Immature natural killer cell (primary cell): ENCODE data around the gene CCDC3. TPM values are rescaled to one million over a fixed set of nuclear protein-coding genes. Genes with fewer than 3 reads are reported as not detected.

Source experiments
- DNase-seq, 3 donors: peaks; one replicate each; pipeline ENCODE4 v3.0.0; 2022; ENCODE audit warnings: mixed read lengths in 1 of 3
- H3K27ac Mint-ChIP-seq, 6 donors: one replicate each; pipeline ENCODE4 v1.8.0; 2020; ENCODE audit warnings: mixed read lengths in 6 of 6, mild to moderate bottlenecking in 5 of 6, inconsistent platforms in 4 of 6, moderate library complexity in 3 of 6
- H3K27me3 Mint-ChIP-seq, 3 donors: one replicate each; pipeline ENCODE4 v1.8.0; 2020 to 2021; ENCODE audit warnings: low read depth in 3 of 3, mild to moderate bottlenecking in 3 of 3, mixed read lengths in 3 of 3, moderate library complexity in 3 of 3, inconsistent platforms in 1 of 3
- H3K36me3 Mint-ChIP-seq, 3 donors: one replicate each; pipeline ENCODE4 v1.8.0; 2020; ENCODE audit warnings: mixed read lengths in 3 of 3, inconsistent platforms in 2 of 3, mild to moderate bottlenecking in 2 of 3
- H3K4me1 Mint-ChIP-seq, 2 donors: one replicate each; pipeline ENCODE4 v1.8.0; 2020; ENCODE audit warnings: inconsistent platforms in 2 of 2, mild to moderate bottlenecking in 2 of 2, mixed read lengths in 2 of 2, moderate library complexity in 1 of 2
- H3K4me3 Mint-ChIP-seq, 5 donors: one replicate each; pipeline ENCODE4 v1.8.0; 2020; ENCODE audit warnings: mild to moderate bottlenecking in 5 of 5, mixed read lengths in 5 of 5, inconsistent platforms in 3 of 5, moderate library complexity in 3 of 5
- H3K9me3 Mint-ChIP-seq, 6 donors: one replicate each; pipeline ENCODE4 v1.8.0; 2020; ENCODE audit warnings: mild to moderate bottlenecking in 6 of 6, mixed read lengths in 6 of 6, inconsistent platforms in 4 of 6, moderate library complexity in 3 of 6
- polyA plus RNA-seq, 3 donors: library from polyadenylated mRNA; unstranded; fragments of 300-500 nt; fragmentation: Illumina TruSeq; gene quantifications; one replicate each; pipeline ENCODE4 v1.2.3, GENCODE V29; 2021

Gene CCDC3
- polyA plus RNA-seq, 3 donors from 2014 or later = not detected

GRCh38 chr10:12966067-12966466 lies 35.4 kb downstream of the CCDC3 start:
- no peak overlapping the region for H3K27ac Mint-ChIP-seq
- no peak overlapping the region for H3K4me3 Mint-ChIP-seq
- peaks cover 2 to 16% (median 11%) of the 10 kb centered on the region in 6 donors for H3K9me3 Mint-ChIP-seq
- no peak for DNase-seq
- peaks cover 6 to 10% (median 7%) of the 10 kb centered on the region in 3 donors for H3K27me3 Mint-ChIP-seq
- peaks cover 0 to 3% (median 0%) of the 10 kb centered on the region in 3 donors for H3K36me3 Mint-ChIP-seq
- no peaks in the 10 kb centered on the region for H3K4me1 Mint-ChIP-seq

DNA sequence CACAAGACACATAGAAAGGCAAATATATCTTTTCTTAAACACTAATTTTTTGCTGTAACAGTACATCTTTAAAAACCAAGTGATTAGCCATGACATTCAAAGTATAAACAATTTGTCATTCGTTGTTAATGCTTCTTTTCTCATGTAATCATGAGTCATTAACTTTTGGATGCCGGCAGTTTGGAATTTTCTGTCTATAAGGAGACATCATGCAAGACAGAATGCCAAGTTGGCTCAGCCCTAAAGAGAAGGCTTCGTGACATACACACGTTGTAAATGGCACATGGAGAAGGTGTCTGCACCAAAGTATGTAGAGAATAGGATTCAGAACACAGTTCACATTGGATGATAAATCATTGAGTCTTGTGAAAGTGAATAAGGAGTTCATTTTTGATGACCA lies 35.9 kb downstream of the CCDC3 start:
- Mint-ChIP-seq H3K36me3 (peaks cover 0 to 3% (median 0%) of the 10 kb centered on the region in 3 donors), H3K27ac (no peak overlapping the region), H3K4me3 (no peak overlapping the region), H3K9me3 (peaks cover 2 to 16% (median 11%) of the 10 kb centered on the region in 6 donors), H3K4me1 (no peaks in the 10 kb centered on the region), H3K27me3 (peaks cover 6 to 10% (median 7%) of the 10 kb centered on the region in 3 donors)
- no peak for DNase-seq

- no peak overlapping the region for H3K4me3 Mint-ChIP-seq
Observed at GRCh38 chr10:12962556-12962955, 39.0 kb downstream of the CCDC3 start.

DNA sequence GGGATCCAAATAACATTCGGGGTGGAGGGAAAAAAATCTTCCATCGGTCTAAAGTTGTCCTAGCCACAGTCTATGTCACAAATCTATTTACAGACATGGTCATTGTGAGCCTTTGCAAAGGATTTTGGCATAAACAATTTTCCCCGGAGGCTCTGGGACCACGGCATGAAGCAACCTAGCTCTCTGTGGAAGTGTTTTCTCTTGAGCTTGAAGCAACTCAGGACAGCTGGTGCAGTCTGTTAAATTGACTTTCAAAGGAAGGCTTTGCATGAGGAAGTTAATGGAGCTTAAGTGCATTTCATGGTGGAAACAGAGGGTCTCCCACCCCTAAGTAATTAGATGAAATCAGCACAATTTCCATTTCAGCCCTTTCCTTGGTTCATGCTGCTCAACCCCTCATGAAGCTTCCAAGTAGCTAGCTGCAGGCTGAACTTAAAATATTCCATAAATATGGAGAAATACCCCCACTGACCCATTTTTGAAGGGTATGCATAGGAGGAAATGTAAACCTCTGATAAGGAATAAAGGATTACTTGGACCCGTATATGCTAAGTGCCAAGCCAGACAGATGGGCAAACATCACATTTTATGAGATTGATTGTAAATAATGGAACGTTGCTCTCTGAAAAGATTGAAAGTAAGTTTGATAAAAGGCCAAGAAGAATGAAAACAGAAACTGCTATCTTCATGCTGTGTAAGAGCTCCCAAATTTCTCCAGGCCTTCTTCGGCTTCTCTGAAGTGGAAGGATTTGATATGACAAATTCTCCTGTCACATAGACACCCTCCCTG lies 39.9 kb downstream of the CCDC3 start:
- no peak overlapping the region for H3K4me3 Mint-ChIP-seq
- no peaks in the 10 kb centered on the region for H3K4me1 Mint-ChIP-seq
- no peak for DNase-seq
- H3K27ac Mint-ChIP-seq = no peak overlapping the region
- no peaks in the 10 kb centered on the region for H3K9me3 Mint-ChIP-seq
- no peaks in the 10 kb centered on the region for H3K36me3 Mint-ChIP-seq
- H3K27me3 Mint-ChIP-seq = peaks cover 2 to 5% (median 3%) of the 10 kb centered on the region in 3 donors

More at GRCh38 chr10:12962556-12962955, 39.0 kb downstream of the CCDC3 start:
- no peak for DNase-seq
- no peaks in the 10 kb centered on the region for H3K36me3 Mint-ChIP-seq
- H3K27me3 Mint-ChIP-seq = peaks cover 5 to 6% (median 5%) of the 10 kb centered on the region in 3 donors
- H3K9me3 Mint-ChIP-seq = peaks cover 0 to 9% (median 5%) of the 10 kb centered on the region in 6 donors
- H3K4me1 Mint-ChIP-seq = no peaks in the 10 kb centered on the region
- H3K27ac Mint-ChIP-seq = no peak overlapping the region

DNA sequence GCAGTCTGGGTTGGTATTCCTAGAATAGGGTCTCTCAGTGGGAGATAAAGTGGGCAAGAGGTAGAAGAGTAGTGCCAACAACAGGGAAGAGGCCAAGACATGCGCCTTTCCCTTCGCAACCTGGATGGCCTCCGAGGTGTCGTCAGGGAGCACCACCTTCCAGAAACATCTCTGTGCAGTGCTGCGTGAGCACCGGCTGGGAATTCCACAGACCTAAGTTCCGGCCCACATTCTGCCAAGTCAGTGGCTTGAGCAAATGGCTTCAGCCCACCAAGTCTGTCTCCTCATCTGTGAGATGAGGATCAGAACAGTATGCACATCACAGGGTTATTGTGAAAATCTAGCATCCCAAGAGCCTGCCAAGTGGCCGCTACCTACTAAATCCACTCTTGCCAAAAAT lies 40.6 kb downstream of the CCDC3 start:
- no peak for DNase-seq
- Mint-ChIP-seq H3K9me3 (no peaks in the 10 kb centered on the region), H3K27me3 (peaks cover 2 to 5% (median 3%) of the 10 kb centered on the region in 3 donors), H3K27ac (no peak overlapping the region), H3K4me1 (no peaks in the 10 kb centered on the region), H3K4me3 (no peak overlapping the region), H3K36me3 (no peaks in the 10 kb centered on the region)

DNA sequence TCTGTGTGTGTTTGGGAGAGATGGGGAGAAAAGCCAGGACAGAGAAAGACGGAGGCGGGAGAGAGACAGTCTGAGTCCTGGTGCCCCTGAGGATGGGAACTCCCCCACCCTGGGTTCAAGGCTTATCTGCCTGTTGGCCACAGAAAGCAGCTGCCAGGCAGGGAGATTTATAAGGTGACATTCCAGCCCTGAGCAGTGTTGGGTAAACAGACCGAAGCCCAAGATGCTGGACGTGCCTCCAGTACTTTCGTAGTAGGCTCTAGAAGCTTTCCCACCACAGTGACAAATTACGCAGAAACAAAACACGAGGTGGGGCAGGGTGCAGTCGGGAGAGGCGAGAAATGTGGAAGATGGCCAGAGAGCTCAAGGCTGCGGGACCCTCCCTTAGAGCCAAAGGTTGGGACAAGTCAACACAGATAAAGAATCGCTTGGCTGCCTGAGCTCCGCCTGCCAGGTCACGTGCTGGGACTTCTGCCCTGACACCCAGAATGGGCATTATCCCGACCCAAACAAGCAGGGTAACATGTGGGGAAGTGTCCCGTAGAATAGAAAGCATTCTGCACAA lies 41.1 kb downstream of the CCDC3 start:
- H3K27ac Mint-ChIP-seq = no peak overlapping the region
- no peak for DNase-seq
- H3K4me1 Mint-ChIP-seq = no peaks in the 10 kb centered on the region
- no peaks in the 10 kb centered on the region for H3K9me3 Mint-ChIP-seq
- no peaks in the 10 kb centered on the region for H3K36me3 Mint-ChIP-seq
- H3K4me3 Mint-ChIP-seq = no peak overlapping the region
- H3K27me3 Mint-ChIP-seq = peaks cover 2 to 5% (median 3%) of the 10 kb centered on the region in 3 donors

- H3K27me3 Mint-ChIP-seq = peaks cover 2 to 5% (median 2%) of the 10 kb centered on the region in 3 donors
- H3K27ac Mint-ChIP-seq = no peak overlapping the region
- H3K36me3 Mint-ChIP-seq = no peaks in the 10 kb centered on the region
- H3K9me3 Mint-ChIP-seq = peaks cover 0 to 3% (median 0%) of the 10 kb centered on the region in 6 donors
- H3K4me1 Mint-ChIP-seq = no peaks in the 10 kb centered on the region
- DNase-seq = no peak
- H3K4me3 Mint-ChIP-seq = no peak overlapping the region
Observed at GRCh38 chr10:12958546-12959110, 42.9 kb downstream of the CCDC3 start.

DNA sequence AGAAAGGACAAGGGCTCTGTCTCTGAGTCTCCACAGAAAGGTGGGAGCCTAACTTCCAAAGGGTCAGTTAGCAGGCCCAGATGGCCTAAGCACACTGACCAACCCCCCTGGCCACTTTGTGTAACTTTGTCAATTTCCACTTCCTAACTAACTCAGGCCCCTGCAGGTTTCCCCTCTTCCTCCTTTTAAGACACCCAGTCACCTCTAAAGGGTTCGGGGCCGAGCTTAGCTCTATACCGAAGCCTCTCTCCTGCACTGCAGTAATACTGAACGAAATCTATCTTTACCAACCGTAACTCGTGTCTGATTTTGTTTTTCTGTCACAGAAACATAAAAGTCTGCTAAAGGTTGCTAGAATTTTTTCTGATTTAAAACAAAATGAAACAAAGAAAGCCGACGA lies 44.4 kb downstream of the CCDC3 start:
- H3K4me3 Mint-ChIP-seq = no peak overlapping the region
- no peak overlapping the region for H3K27ac Mint-ChIP-seq
- DNase-seq = no peak
- peaks cover 0 to 5% (median 0%) of the 10 kb centered on the region in 3 donors for H3K36me3 Mint-ChIP-seq
- H3K9me3 Mint-ChIP-seq = peaks cover 0 to 3% (median 0%) of the 10 kb centered on the region in 6 donors
- no peaks in the 10 kb centered on the region for H3K4me1 Mint-ChIP-seq
- peaks cover 2 to 5% (median 5%) of the 10 kb centered on the region in 3 donors for H3K27me3 Mint-ChIP-seq

DNA sequence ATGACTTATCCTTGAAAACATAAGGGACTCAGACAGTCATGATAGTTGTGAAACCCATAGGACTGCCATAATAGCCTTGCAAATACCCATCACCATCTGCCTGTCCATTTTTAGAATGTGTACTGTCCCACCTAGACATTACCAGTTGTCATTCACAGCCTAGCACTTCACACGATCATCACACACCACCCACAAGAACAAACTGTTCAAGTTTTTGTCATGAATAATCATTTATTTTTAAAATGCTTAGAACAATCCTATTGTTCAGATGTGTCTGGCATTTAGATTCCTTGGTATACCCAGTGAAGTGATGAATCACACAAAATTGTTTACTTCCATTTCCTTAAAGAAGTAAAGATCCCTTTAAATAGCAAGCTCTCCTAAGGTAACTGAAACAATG lies 46.6 kb downstream of the CCDC3 start:
- no peaks in the 10 kb centered on the region for H3K4me1 Mint-ChIP-seq
- H3K27me3 Mint-ChIP-seq = peaks cover 4 to 9% (median 7%) of the 10 kb centered on the region in 3 donors
- peaks cover 0 to 3% (median 0%) of the 10 kb centered on the region in 6 donors for H3K9me3 Mint-ChIP-seq
- no peak overlapping the region for H3K4me3 Mint-ChIP-seq
- H3K36me3 Mint-ChIP-seq = peaks cover 0 to 5% (median 0%) of the 10 kb centered on the region in 3 donors
- no peak overlapping the region for H3K27ac Mint-ChIP-seq
- no peak for DNase-seq

- Mint-ChIP-seq H3K27ac (no peak overlapping the region), H3K27me3 (peaks cover 1 to 10% (median 4%) of the 10 kb centered on the region in 3 donors), H3K9me3 (peaks cover 0 to 3% (median 0%) of the 10 kb centered on the region in 6 donors), H3K36me3 (peaks cover 0 to 5% (median 0%) of the 10 kb centered on the region in 3 donors), H3K4me3 (no peak overlapping the region), H3K4me1 (no peaks in the 10 kb centered on the region)
- no peak for DNase-seq
Observed at GRCh38 chr10:12950583-12951128, 50.9 kb downstream of the CCDC3 start.

- peaks cover 1 to 10% (median 4%) of the 10 kb centered on the region in 3 donors for H3K27me3 Mint-ChIP-seq
- H3K4me1 Mint-ChIP-seq = no peaks in the 10 kb centered on the region
- peaks cover 0 to 5% (median 0%) of the 10 kb centered on the region in 3 donors for H3K36me3 Mint-ChIP-seq
- no peak overlapping the region for H3K27ac Mint-ChIP-seq
- no peak overlapping the region for H3K4me3 Mint-ChIP-seq
- H3K9me3 Mint-ChIP-seq = no peaks in the 10 kb centered on the region
- no peak for DNase-seq
Observed at GRCh38 chr10:12949248-12949647, 52.3 kb downstream of the CCDC3 start.

- H3K4me1 Mint-ChIP-seq = no peaks in the 10 kb centered on the region
- no peaks in the 10 kb centered on the region for H3K9me3 Mint-ChIP-seq
- no peak for DNase-seq
- no peak overlapping the region for H3K27ac Mint-ChIP-seq
- no peak overlapping the region for H3K4me3 Mint-ChIP-seq
- H3K27me3 Mint-ChIP-seq = peaks cover 1 to 8% (median 4%) of the 10 kb centered on the region in 3 donors
- peaks cover 0 to 3% (median 0%) of the 10 kb centered on the region in 3 donors for H3K36me3 Mint-ChIP-seq
Observed at GRCh38 chr10:12947741-12948140, 53.8 kb downstream of the CCDC3 start.

GRCh38 chr10:12946372-12946771 lies 55.1 kb downstream of the CCDC3 start:
- Mint-ChIP-seq H3K27ac (no peak overlapping the region), H3K36me3 (no peaks in the 10 kb centered on the region), H3K27me3 (peaks cover under 1 to 4% (median 4%) of the 10 kb centered on the region in 3 donors), H3K9me3 (no peaks in the 10 kb centered on the region), H3K4me1 (no peaks in the 10 kb centered on the region), H3K4me3 (no peak overlapping the region)
- no peak for DNase-seq
